GM12874 (cell line): ENCODE measurements around the gene OPCML.

Experiments
- TF ChIP-seq, protein P1 (sequence below): IDR thresholded peaks from 2 replicates; pipeline ENCODE4 v1.5.1; 2011; ENCODE audit warnings: low read depth, mild to moderate bottlenecking, control low read depth, low read length, moderate library complexity; ENCODE audit not compliant: insufficient read depth

OPCML gene

DNA sequence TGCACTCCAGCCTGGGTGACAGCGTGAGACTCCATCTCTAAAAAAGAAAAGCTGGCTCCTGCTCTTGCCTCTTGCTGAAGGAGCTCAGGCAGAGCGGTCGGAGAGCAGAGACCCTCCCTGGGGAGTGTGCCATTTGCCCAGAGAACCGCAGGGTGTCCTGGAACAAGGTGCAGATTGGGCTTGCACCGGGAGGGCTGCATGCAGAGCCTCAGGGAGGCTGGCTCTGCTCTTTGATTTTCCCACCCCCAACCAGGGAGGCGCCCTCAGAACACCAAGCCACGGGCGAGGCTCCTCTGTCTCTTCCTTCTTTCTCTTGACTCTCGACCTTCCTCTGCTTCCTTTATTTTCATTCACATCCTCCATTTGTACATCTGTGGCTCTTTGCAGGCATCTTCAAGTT is 889.1 kb downstream of the OPCML start:
- TF ChIP-seq, protein P1, sequence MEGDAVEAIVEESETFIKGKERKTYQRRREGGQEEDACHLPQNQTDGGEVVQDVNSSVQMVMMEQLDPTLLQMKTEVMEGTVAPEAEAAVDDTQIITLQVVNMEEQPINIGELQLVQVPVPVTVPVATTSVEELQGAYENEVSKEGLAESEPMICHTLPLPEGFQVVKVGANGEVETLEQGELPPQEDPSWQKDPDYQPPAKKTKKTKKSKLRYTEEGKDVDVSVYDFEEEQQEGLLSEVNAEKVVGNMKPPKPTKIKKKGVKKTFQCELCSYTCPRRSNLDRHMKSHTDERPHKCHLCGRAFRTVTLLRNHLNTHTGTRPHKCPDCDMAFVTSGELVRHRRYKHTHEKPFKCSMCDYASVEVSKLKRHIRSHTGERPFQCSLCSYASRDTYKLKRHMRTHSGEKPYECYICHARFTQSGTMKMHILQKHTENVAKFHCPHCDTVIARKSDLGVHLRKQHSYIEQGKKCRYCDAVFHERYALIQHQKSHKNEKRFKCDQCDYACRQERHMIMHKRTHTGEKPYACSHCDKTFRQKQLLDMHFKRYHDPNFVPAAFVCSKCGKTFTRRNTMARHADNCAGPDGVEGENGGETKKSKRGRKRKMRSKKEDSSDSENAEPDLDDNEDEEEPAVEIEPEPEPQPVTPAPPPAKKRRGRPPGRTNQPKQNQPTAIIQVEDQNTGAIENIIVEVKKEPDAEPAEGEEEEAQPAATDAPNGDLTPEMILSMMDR, result no peak

DNA sequence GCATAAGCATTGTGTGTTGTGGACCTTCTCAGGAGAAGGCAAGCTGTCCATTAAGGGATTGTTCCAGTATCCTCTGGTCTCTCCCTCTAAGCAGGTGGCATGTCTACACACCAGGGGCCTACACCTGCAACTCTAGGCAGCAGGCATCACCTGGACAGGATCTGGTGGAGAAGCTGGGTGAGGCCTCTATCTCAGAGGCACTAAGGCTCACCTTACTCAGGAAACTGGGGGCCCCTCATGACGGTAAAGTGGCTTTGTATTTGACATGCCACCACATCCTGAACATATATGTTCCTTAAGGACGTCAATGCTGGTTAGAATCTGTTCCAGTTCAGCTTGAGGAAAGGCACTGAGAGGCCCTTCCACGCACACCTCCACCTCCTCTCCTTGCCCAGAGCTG is 891.3 kb downstream of the OPCML start:
- TF ChIP-seq, protein P1, result no peak

DNA sequence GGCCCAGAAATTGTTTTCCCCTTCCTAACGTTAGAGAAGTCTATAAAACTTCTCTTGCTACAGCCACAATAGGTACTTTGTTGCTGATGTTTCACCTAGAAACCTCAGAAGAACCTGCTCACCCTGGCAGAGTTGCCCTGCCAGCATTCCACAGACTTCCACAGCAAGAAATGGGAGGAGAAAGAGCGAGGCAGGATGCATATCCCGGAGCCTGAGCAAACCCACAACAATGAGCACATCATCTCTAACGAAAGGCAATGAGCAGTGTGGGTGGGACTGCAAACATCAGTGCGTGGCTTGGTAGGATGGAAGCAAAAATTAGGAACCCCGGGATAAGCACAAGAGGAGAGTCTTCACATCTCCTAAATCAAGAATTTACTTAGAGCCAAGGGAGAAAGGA is 892.3 kb downstream of the OPCML start:
- TF ChIP-seq, protein P1, result no peak

DNA sequence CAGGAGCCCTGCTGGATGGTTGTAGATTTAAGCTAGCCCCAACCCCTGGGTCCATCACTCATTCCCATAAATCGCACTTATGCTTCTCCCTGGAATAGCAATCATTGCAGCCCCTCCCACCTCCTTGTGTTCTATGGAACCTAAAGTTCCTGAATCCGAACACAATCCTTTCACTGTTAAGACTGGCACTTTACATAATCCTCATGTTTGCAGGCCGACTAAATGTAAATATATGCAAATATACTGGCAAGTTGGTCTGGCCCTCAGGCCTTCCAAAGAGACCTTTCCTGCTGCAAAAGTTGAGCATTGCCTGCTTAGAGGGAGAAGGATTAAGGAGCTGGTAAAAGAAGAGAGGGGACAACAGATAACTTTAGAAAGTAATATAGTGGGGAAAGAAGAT is 892.9 kb downstream of the OPCML start:
- TF ChIP-seq, protein P1, result no peak

DNA sequence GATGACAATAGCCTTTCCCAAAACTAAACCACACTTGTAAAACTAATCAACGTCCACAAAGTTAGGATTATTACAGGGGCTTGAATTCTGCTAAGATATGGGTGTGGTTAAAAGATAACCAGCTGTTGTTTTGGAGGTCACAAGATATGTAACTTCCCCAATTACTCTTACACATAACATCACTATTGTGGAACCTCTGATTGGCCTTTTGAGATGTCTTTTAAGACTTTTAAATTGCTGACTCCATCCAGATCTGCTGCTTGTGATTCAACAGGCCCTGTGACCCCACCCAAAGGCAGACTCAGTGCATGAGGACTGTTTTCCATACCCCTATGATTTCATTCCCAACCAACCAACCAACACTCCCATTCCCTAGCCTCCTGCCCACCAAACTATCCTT is 893.9 kb downstream of the OPCML start:
- TF ChIP-seq, protein P1, result no peak

DNA sequence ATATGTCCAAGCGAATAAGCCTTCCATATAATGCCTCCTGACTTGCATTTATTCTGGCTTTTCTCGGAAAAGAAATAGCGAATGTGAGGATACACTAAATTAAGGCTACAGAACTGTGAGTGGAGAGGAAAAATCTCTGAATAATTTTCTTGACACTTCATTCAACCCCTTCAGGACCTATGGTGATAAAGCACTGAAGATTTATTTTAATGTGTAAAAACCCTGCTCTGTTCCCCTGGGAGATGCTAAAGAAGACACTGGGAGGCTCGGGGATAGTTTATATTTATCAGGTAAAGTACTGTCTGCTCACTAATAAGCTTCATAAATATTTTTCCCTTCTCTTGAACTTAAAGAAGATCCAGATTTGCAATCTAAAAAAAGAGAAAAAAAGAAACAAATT is 895.8 kb downstream of the OPCML start:
- TF ChIP-seq, protein P1, result no peak

DNA sequence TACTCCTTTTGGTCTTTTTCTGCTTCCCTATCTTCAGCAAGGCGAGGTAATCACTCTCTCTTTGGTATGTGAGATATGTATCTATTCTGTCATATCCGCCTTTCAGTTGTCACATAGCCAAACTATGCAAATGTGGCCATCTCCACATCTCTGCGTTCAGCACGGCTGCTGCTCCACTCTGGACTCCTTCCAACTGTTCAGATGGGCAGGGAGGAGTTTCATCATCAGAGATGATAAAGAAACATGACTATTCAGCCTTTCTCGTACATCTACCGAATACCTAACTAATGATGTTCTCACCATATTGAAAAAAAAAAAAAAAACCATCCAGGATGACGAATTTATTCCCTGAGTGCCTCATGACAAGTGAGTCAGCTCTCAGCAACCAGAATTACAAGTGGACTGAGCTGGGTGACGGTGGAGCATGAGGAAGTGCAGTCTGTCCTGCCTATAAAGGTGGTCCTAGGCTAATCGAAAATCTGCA is 899.6 kb downstream of the OPCML start:
- TF ChIP-seq, protein P1, result no peak

DNA sequence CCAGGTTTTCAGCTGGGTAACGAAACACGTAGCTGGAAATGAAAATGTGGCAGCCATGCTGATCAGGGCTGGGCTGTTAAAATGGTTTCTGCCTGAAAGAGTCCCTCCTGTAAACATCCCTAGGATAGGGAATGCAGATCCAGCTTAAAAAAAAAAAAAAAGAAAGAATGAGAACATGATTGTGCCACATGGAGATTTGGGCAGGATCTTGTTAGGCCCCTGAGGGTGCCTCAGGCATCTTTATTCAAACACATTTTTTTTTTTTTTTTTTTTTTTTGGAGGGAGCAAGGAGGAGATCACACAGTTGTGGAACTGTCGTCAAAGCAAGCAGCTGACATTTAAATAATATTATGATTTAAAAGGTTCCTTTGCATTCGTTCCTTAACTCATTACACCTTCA is 900.3 kb downstream of the OPCML start:
- TF ChIP-seq, protein P1, result no peak
